GM21381 (cell line): ENCODE measurements around the gene CLEC4G.
"Not testable (repeated sequence)": the region's sequence is repeated elsewhere in the genome, so short reads cannot be mapped to it uniquely, and the experiment has no call there.

ENCODE experiments used
- ATAC-seq: cut with Tn5 transposase; IDR thresholded peaks from one replicate; pipeline ENCODE4 v1.9.1; 2021; ENCODE audit warnings: mild to moderate bottlenecking, moderate library complexity; ENCODE audit not compliant: unreplicated experiment

Gene CLEC4G

DNA sequence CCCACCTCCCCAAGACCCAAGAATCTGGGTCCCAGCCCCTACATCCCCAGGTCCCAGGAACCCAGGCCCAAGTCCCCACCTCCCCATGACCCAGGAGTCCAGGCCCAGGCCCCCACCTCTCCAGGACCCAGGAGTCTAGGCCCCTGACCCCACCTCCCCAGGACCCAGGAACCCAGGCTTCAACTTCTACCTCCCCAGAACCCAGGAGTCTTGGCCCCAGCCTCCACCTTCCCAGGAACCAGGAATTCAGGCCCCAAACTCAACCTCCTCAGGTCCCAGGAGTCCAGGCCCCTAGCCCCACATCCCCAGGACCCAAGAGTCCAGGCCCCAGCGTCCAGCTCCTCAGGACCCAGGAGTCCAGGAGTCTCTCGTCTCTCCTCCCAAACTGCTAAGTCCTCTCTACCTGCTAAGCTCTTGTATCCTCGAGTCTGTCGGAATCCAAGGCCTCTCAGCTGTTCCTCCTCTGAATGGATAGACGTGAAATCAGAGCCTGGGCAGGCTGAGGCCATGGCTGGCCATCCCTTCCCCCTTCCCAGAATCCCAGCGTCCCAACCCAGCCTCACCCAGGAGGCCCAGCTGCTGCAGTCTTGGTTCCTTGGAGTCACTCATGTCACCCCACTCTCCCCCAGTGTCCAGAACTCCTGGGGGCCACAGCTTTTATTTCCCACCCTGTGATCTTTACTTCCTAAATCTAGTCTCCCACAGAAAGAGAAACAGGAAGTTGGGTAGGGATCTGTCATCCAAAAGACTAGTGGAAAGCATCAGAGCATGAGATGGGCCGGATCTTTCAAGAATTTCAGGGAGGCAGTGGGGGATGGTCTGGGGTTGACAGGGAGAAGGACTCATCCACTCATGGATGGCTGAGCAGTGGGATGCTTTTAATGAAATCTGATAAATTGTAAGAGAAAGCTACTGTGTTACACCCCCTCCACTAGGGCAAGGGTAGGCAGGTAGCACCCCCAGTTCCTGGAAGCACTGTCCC lies 15.3 kb upstream of the CLEC4G start, which contains the start of gene CD209:
Gene CD209 (minus strand): TSS at position 632 of the 982 bp plus-strand sequence. CDS start 23 bp downstream, at position 609.
- no peak for ATAC-seq

DNA sequence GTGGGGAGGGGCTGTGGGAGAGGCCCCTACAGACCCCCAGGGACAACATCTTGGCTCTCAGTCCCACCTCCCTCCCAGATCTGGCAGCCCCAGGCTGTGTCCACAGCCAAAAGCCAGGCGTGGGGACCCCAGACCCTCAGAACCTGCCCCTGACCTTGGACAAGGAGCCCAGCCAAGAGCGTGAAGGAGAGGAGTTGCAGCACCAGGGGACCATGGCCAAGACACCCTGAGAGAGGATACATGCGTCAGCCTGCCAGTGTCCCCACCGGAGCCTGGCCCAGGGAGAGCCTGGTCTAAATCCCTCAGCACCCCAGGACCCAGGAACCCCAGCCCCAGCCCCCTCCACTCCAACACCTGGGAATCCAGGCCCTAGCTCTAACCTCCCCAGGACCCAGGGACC lies 14.4 kb upstream of the CLEC4G start:
- not testable (repeated sequence) for ATAC-seq

DNA sequence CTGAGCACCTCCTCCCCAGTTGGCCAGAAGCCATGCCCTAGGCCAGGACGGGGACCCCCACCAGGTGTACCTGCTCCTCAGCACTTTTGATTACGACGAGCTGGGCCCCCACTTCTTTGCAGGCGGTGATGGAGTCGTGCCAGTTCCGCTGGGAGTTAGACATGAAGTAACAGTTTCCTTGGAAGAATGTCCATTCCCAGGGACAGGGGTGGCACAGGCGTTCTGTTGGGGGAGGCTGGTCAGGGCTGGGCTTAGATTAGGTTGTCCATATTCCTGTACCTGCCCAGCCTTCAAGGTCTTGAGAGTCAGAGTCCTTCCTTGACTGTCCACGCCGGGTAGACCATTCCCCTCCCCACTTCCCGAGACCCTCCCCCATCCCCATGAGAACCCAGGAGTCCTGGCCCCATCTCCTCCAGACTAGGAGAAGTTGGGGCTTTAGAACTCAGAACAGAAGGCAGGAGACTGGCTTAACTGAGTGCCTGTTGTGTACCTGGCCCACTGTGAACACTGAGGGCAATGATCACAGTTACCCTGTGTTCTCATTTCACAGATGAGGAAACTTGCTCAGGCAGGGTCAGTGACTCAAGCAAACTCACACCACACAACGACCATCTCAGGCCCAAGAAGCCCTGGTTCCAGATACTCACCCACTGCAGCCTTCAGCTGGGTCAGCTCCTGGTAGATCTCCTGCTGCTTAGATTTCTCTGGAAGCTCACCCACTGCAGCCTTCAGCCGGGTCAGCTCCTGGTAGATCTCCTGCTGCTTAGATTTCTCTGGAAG lies 13.2 kb upstream of the CLEC4G start:
- no peak for ATAC-seq

DNA sequence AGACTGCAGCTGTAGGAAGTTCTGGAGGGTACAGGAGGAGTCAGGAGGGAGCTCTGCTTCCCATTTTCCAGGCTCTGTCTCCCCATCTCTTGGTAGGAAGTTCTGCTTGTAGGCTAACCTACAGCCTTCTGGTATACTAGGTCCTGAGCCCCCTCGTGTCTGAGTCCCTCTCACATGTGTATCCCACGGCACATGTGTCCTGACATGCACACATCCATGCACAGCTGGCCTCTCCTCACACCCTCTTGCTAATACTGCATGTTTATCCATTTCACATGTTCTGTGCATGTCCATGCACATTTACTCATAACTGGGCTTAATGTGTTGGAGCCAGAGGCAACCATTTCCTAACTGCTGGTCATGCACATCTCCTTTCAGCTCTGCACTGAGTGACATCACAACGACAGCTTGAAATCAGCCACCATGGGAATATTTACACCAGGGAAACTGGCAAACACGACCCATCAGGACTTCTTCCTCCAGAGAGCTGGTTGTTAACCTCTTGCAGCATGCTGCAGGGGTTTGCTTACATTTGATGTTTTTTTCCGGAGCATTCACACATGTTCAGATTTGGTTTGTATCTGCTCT lies 12.4 kb upstream of the CLEC4G start:
- ATAC-seq, result no peak

DNA sequence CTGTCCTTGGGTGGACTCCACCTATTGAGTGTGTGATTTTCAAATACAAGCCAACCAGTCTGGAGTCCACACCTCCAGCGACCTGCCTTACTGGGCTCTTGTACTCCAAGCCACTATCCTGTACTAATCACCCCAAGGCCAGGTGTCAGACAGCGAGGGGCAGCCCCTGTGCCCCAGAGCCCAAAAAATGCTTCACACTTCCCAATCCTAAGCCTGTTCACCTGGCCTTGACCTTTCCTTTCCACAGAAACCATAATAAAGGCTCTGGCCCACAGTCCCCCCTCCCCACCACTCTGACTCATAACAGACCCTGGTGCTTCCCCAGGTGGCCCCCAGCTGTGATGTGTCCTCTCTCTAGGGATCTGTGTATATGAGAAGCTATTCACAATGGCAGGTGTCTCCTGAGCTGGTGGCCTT lies 11.5 kb upstream of the CLEC4G start:
- no peak for ATAC-seq

DNA sequence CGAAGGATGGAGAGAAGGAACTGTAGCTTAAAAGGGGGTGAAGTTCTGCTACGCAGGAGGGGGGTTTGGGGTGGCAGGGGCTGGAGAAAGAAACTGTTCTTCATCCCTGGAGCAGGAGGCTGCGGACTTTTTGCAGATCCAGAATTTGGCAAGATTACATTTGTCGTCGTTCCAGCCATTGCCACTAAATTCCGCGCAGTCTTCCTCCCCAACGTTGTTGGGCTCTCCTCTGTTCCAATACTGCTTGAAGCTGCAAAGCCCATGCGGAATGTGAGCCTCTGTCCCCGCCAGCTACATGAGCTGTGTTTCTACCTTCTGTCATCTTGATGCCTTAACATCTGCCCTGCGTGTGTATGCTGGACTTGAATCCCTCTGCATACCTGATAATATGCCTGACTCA lies 11.1 kb upstream of the CLEC4G start:
- ATAC-seq, result no peak

DNA sequence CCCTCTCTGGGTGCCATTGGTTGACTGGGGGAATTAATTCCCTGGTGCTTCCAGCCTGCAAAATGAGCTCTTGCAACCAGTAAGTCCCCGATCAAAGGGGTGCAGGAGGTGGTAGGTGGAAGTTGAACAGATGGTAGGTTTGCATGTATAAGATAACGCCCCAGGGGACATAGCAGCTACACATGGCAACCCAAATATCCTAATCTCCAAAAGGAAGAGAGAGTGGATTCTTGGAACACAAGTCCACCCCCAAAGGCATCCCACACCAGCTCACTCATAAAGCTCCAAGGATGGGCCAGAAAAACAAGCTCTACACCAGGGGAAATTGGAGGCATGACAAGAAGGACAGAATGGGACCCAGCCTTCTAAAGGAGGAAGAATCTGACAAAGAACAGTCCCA lies 10.7 kb upstream of the CLEC4G start:
- ATAC-seq, result no peak

DNA sequence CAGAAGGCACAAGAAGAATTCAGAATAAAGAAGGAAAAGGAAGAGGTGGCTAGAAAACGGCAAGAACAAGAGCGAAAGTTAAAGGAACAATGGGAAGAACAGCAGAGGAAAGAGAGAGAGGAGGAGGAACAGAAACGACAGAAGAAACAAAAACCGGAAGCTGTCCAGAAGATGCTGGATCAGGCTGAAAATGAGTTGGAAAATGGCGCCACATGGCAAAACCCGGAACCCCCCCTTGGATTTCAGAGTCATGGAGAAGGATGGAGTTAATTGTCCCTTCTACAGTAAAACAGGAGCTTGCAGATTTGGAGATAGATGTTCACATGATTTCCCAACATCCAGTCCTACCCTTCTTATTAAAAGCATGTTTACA lies 8.8 kb upstream of the CLEC4G start:
- ATAC-seq, result no peak

DNA sequence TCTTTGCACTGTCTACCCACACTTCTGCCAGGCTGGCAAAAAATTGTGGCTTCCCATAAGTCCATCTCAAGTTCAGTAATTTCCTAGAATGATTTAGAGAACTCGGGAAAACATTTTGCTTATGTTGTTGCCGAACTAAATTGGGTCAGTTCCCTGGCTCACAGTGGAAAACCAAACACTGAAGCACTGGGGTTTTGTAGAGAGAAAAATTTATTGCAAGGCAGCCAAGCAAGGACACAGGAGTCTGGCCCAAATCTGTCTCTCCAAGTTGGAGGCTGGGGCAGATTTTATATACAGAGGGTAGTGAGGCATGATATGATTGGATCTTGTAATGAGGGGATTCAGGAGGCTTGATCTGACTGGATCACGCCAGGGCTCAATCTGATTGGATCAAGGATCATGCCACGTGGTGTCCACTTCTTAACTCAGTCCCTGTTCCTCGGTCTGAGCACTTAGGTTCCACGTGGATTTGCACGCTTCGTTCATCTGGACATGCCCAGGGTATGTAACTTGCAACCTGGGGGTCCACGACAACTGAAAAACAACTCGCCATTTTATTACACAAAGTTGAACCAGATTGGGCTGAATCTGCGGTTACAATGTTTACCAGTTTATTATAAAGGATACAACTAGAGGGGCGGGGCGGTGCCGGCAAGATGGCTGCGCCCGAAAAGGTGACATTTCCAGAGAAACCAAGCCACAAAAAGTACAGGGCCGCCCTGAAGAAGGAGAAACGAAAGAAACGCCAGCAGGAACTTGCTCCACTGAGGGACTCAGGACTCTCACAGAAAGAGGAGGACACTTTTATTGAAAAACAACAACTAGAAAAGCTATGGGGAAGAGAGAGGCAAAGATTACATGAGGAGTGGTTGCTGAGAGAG lies 8.1 kb upstream of the CLEC4G start:
- no peak for ATAC-seq

DNA sequence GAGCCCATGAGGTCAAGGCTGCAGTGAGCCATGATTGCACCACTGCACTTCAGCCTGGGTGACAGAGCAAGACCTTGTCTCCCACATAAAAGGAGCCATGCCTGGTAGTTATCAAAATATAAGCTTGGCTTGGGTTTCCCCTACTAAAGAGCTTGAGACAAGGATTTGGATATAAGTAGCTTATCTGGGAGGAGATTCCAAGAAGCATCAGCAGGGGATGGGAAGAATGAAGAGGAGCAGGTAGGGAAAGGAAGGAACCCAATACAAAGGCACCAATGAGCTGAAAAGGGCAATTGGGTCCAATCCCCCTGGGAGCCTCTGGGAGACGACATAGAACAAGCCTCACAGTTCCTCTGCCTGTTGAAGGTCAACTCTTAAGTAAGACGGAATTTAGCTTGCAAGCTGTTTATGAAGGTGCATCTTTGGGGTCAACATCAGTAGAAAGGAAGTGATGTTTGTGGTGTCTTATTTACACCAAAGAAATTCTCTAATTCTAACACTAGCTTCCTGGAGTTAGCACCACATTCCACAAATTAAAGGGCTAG lies 7.4 kb upstream of the CLEC4G start:
- no peak for ATAC-seq

DNA sequence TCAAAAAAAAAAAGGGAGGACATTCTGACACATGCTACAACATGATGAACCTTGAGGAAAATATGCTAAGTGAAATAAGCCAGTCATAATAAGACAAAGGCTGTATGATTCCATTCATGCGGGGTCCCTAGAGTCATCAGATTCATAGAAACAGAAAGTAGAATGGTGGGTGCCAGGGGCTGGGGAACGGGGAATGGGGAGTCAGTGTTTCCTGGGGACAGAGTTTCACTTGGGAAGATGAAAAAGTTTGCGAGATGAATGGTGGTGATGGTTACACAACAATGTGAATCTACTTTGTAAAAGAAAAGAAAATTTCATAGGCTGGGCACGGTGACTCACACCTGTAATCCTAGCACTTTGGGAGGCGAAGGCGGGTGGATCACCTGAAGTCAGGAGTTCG lies 6.1 kb upstream of the CLEC4G start:
- ATAC-seq, result no peak

DNA sequence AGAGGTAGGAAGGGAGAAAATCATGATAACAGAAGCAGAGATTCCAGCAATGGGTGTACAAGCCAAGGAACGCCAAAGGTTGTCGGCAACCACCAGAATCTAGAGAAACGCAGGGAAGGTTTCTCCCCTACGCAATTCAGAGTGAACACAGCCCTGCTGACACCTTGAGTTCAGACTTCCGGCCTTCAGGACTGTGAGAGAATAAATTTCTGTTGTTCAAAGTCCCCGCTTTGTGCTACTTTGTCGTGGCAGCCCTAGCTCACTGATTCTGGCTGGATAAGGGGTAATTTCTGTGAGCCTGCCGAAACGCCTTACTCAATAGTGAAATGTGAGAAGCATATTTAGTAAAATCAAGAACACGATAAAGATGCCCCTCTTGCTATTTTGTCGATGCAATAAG lies 5.3 kb upstream of the CLEC4G start:
- ATAC-seq, result no peak

DNA sequence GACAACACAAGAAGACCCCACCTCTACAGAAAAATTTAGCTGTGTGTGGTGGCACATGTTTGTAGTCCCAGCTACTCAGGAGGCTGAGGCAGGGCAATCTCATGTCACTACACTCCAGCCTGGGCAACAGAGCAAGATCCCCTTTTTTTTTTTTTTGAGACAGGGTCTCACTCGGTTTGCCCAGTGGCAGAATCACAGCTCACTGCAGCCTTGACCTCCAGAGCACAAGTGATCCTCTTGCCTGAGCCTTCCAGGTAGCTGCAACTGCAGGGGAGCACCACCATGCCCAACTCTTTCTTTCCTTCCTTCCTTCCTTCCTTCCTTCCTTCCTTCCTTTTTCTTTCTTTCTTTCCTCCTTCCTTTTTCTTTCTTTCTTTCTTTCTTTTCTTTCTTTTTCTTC lies 4.2 kb upstream of the CLEC4G start:
- ATAC-seq, result no peak

DNA sequence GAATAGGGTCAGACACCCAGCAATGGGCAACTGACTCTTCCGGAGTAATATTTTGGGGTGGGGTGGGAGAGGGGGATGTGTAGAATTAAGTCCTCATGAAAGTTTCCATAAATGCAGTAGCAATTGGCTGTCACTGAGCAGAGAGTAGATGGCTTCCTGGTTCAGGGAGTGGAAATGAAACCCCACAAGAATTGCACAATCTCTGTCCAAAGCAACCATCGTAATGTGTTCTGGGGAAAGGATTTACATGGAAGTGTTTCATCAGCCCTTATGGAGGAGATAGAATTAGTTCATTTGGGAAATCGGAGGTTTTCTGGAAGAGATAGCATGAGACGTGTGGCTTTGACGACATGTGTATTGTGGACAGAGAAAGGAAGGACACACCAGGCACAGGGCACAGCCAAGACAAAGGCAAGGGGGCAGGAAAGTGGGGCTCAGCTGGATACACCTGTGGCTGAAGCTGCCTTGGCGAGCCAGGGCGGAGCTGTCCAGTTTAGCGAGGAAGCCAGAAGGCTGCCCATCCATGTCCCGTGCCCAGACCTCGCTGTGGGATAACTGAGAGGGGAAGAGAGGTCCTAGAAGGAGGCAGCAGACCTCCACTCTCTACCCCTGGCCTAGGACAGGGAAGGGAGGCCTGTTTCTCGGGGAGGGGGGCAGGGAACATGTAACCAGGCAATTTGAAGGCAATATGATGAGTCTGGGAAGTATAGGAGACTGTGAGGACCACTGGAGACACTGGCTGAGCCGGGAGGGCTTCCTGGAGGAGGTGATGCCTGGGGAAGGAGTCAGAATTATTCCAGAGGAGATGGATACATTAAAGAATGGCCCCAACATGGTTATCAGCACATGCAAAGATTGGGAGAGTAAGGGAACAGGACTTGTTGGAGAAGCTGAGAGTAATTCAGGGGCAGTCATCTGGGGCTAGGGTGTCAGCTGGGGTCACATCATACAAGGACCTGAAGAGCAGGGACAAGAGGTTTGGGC lies 2.6 kb upstream of the CLEC4G start:
- ATAC-seq, result no peak

DNA sequence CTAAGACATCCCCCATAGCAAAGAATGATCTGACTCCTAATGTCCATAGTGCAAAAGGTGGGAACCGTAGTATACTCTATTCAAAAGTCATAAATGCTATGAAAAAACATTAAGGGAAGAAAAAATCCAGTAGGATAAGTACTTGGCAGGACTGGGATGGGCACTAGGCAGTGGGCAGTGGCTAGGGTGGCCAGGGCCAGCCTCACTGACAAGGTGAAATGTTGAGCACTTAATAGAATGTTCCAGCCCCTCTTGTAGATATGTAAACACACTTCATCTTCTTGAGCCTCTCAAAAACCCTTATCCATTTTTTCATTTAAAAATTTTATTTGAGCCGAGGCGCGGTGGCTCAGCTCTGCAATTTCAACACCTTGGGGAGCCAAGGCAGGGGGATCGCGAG lies 1.5 kb upstream of the CLEC4G start:
- no peak for ATAC-seq

DNA sequence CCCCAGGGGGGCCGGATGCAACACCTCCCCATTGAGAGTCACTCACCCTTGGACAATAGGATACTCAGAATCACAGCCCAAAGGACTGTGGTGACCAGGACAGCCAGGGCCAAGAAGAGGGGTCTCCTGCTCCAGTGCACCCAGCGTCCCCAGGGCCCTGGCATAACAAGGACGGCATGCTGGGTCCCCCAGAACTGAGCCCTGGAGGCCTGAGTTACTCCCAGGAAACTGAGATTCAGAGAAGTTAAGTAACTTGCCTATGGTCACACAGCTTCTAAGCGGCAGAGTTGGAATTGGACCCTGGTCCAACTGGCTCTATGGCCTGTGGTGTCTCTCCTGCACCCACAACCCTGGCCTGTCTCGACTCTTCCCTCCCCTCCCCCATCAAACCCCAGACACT lies 295 bp downstream of the CLEC4G start:
- ATAC-seq, result no peak

DNA sequence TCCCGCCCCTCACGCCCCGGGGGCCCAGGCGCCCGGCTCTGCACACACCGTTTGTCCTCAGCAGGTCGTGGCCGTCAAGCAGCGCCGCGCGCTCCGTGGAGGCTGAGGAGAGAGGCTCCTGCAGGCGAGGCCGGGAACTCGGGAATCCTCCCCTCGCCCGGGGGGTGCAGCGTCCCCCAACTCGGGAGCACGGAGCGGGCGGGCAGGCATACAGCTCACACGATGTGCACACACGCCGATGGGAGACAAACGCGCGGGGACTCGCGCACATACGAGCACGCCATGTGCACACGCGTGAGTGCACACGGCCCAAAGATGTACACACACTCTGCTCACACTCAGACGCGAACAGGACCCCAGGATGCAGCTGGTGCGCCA lies 703 bp downstream of the CLEC4G start:
- ATAC-seq, result no peak

DNA sequence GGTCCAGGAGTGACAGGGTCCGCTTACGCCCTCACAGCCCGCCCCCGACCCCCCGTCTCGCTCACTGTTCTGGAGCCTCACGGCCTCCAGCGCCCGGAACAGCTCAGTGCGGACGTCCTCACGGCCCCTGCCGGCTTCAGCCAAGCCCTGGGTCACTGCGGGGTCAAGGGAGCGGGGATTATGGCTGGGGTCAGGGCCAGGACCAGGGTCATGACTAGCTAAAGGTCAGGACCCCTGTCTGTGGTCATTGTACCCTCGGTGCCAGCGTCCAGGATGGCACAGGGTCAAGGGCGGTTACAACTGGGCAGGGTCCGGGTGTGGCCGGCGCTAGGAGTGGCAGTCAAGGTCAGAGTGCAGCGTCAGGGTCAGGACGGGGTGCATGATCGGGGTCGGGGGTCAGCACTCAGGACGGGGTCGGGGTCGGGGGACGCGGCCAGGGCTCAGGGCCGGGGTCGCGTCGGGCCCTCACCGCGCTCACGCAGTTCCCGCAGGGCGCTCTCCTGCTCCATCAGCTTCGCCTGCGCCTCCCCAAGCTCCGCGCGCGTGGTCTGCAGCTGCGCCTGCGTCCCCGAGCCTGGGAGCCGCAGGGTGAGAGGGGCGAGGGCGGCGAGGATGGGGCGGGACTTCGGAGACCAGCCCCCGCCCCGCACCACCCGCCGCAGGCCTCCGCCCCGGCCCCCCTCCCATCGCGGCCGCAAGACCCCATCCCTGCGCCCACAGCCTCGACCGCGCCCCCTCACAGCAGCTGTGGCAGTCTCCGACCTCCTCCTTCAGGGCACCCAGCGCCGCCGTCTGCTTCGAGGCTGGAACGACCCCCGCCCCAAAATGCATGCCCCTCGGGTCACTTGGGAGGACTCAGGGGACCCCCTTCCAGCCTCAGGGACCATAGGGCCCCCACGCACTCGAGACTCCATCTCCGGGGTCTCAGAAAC lies 1.4 kb downstream of the CLEC4G start:
- no peak for ATAC-seq
